Retinal pigment epithelial cell (primary cell): Measurements from ENCODE around the gene TBCE.
"Not testable (repeated sequence)": the region's sequence is repeated elsewhere in the genome, so short reads cannot be mapped to it uniquely, and the experiment has no call there.

ENCODE experiments used
- DNase-seq: peaks from one replicate; pipeline ENCODE4 v3.0.0-alpha.2; 2010; ENCODE audit warnings: low read depth
- H3K4me3 ChIP-seq: 2 replicates; pipeline ENCODE4 v1.5.1; 2011; ENCODE audit warnings: mild to moderate bottlenecking, low read length, control low read depth, moderate library complexity
- CTCF ChIP-seq: conservative IDR thresholded peaks from 2 replicates; pipeline ENCODE4 v1.5.1; 2011; ENCODE audit warnings: low read depth, low read length, control low read depth, inconsistent platforms

Gene TBCE

DNA sequence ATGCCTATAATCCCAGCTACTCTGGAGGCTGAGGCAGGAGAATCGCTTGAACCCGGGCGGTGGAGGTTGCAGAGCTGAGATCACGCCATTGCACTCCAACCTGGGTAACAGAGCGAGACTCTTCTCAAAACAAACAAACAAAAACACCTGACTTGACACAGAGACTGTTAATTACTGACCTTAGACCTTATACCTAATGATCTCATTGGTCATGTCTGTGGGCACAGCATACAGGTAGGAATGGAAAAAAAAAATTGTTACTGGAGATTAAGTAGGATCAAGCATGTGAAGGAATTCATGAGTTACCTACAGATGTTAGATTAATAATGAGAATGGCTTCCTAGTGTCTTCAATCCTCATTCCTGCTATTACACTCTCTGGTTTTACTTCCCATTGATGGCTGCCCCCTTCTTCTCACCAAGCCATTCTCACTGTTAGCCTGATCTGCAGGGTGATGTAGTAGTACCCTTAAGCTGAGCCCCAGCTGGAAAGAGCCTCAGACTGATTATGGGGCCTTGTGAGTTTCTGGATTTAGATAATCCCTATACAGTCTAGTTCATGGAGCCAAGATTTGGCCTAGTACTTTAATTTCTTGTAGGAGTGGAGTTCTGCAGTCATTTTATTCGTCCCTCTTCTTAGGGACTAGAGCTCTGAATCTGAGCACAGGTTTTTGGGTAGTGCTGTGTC, 8.8 kb downstream of the TBCE start:
- DNase-seq: no peak
- TF ChIP-seq CTCF: no peak
- H3K4me3 ChIP-seq: no peak overlapping the region

DNA sequence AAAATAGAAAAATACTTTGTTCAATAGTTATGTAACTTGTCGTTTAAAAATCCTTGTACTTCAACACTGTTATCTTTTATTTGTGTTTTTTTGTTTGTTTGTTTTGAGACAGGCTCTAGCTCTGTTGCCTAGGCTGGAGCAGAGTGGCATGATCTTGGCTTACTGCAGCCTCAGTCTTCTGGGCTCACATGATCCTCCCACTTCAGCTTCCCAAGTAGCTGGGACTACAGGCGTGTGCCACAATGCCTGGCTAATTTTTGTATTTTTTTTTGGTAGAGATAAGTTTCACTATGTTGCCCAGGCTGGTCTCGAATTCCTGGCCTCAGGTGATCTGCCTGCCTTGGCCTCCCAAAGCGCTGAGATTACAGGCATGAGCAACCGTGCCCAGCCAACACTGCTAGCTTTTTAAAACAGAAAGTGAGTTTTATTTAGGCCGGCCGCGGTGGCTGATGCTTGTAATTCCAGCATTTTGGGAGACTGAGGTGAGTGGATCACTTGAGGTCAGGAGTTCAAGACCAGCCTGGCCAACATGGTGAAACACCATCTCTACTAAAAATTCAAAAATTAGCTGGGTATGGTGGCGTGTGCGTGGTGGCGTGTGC, 11.0 kb downstream of the TBCE start:
- not testable (repeated sequence) for DNase-seq, H3K4me3 ChIP-seq

- not testable (repeated sequence) for H3K4me3 ChIP-seq, DNase-seq
Observed at GRCh38 chr1:235381955-235382739, 14.9 kb downstream of the TBCE start.

DNA sequence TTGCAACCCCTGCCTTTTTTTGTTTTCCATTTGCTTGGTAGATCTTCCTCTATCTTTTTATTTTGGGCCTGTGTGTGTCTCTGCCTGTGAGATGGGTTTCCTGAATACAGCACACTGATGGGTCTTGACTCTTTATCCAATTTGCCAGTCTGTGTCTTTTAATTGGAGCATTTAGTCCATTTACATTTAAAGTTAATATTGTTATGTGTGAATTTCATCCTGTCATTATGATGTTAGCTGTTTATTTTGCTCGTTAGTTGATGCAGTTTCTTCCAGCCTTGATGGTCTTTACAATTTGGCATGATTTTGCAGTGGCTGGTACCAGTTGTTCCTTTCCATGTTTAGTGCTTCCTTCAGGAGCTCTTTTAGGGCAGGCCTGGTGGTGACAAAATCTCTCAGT, 18.4 kb downstream of the TBCE start:
- DNase-seq, H3K4me3 ChIP-seq: not testable (repeated sequence)

DNA sequence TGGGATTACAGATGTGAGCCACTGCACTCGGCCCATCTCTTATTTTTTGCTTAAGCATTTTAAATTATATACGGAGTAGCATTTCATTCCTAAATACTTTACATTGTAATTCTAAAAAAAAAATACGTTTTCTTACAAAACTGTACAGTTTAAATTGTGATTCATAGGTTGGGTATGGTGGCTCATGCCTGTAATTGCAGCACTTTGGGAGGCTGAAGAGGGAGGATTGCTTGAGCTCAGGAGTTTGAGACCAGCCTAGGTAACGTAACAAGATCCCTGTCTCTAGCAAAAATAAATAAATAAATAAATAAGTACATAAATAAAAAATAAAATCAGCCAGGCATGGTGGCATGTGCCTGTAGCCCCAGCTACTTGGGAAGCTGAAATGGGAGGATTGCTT, 24.6 kb downstream of the TBCE start:
- H3K4me3 ChIP-seq: no peak overlapping the region
- no peak for DNase-seq
- TF ChIP-seq CTCF: no peak

DNA sequence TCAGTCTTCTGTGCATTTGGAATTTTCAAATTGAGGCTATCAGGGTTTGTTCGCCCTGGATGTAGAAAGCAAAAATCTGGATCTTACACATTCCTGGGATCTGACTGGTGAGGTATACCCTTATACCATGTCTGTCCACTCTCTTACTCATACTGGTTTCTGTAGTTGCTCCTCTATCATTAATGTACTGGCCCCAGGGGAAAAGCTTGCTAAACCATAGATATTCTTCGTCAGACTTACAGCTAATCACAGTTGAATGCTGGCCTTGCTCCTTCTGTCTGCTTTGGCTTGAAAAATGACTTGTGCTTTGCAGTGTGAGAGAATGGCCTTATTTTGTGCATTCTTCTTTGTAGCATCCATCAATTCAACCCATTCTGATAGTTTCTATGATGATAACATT, 30.5 kb downstream of the TBCE start:
- DNase-seq: no peak
- no peak for TF ChIP-seq CTCF
- H3K4me3 ChIP-seq: no peak overlapping the region

GRCh38 chr1:235399661-235400060, 32.4 kb downstream of the TBCE start:
- no peak for TF ChIP-seq CTCF
- no peak overlapping the region for H3K4me3 ChIP-seq
- DNase-seq: no peak

DNA sequence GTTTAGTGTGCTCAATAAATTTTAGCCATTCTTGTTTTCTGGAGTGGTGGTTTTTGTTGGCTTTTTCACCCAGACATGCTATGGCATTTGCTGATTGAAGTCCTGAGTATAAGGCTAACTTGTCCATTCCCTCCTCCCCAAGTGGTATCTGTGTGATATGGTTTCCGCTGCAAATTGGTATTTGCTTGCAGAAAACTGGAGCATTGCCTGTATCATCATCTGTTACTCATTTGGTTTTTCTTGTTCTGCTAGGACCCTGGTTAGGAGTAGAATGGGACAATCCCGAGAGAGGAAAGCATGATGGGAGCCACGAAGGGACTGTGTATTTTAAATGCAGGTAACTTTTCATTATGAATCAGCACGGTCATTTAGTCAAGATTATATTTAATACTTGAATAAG, 34.0 kb downstream of the TBCE start:
- no peak overlapping the region for H3K4me3 ChIP-seq
- no peak for DNase-seq
- TF ChIP-seq CTCF: no peak
